Uterus (tissue), 4 donors: ENCODE data around the gene GRM5. TPM values are rescaled to one million over a fixed set of nuclear protein-coding genes. Genes with fewer than 3 reads are reported as not detected.

Source experiments
- DNase-seq, 2 donors: peaks; one replicate each; pipeline ENCODE4 v3.0.0-alpha.2; 2019 to 2020
- H3K27ac ChIP-seq, 2 donors: fragments of 200-600 bp; sonication (generic); 1 replicate in 1 of 2; 2 replicates in 1 of 2; pipeline ENCODE4 v1.5.1; 2016 to 2018
- H3K27me3 ChIP-seq, 2 donors: fragments of 200-600 bp; sonication (generic); one replicate each; pipeline ENCODE4 v1.5.1; 2018 to 2019; ENCODE audit warnings: control low read depth in 1 of 2
- H3K36me3 ChIP-seq, 2 donors: fragments of 200-600 bp; sonication (generic); one replicate each; pipeline ENCODE4 v1.5.1; 2019; ENCODE audit warnings: control low read depth in 1 of 2
- H3K4me1 ChIP-seq, 2 donors: fragments of 200-600 bp; sonication (generic); one replicate each; pipeline ENCODE4 v1.5.1; 2018 to 2019; ENCODE audit warnings: control low read depth in 1 of 2
- H3K4me3 ChIP-seq, 2 donors: fragments of 200-600 bp; sonication (generic); 1 replicate in 1 of 2; 2 replicates in 1 of 2; pipeline ENCODE4 v1.5.1; 2018 to 2019; ENCODE audit warnings: mild to moderate bottlenecking in 1 of 2
- H3K9me3 ChIP-seq, 2 donors: fragments of 200-600 bp; sonication (generic); one replicate each; pipeline ENCODE4 v1.5.1; 2019; ENCODE audit warnings: control low read depth in 1 of 2
- POLR2A ChIP-seq, 2 donors: fragments of 450-650 bp; IDR thresholded peaks; one replicate each; pipeline ENCODE4 v1.6.1; 2016; ENCODE audit warnings: antibody characterized with exemption in 2 of 2, mild to moderate bottlenecking in 1 of 2, moderate library complexity in 1 of 2
- intact Hi-C: fragments of 100-400 bp; cut with DNase I; formaldehyde crosslinking; loops from one replicate; pipeline ENCODE4 v1.15.1; 2023; ENCODE audit warnings: low total_unique reads
- total RNA-seq, 4 donors: library from RNA; depleted of rRNA in 3 of 4; stranded (reverse); fragments of >200 nt in 3 of 4; gene quantifications; one replicate each; pipeline versions ENCODE4 v1.1.0 to v1.2.4, GENCODE V29; 2014 to 2023
- TF ChIP-seq, protein P1 (sequence below), 4 experiments: fragments of 200-600 bp in 2 of 4; fragments of 450-650 bp in 2 of 4; sonication (generic) in 2 of 4; IDR thresholded peaks; one replicate each; pipeline ENCODE4 v1.5.1; 2016 to 2019; ENCODE audit warnings: antibody characterized with exemption in 4 of 4, mild to moderate bottlenecking in 2 of 4, moderate library complexity in 1 of 4
- donor health status: DM: yes; HTN: yes; CAD: no.

The GRM5 gene
- total RNA-seq, 4 donors from 2014 or later = under 0.01 to 2.2 TPM; not detected in 2

DNA sequence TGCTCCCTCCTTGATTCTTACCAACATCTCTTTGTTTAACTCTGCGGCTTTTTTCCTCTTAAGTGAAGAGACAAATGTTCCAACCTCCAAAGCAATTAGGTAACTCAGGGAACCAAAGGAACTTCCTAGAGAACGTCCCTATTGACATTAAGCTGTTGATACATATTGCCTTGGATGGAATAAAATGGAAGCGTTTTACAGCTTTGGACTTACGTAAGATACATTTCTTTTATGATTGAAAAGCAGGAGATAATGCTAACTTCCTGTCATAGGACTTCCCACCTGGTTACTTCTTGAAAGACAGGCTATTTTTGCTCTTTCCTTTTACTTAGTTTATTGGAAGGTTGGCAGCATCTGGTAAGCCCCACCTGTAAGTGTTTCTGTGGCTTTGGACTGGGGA lies 482.5 kb downstream of the GRM5 start:
- no peak overlapping the region for H3K4me3 ChIP-seq
- no peaks in the 10 kb centered on the region for H3K36me3 ChIP-seq
- intact Hi-C loops = no loop called here
- H3K27ac ChIP-seq = no peak overlapping the region
- TF ChIP-seq, protein P1, sequence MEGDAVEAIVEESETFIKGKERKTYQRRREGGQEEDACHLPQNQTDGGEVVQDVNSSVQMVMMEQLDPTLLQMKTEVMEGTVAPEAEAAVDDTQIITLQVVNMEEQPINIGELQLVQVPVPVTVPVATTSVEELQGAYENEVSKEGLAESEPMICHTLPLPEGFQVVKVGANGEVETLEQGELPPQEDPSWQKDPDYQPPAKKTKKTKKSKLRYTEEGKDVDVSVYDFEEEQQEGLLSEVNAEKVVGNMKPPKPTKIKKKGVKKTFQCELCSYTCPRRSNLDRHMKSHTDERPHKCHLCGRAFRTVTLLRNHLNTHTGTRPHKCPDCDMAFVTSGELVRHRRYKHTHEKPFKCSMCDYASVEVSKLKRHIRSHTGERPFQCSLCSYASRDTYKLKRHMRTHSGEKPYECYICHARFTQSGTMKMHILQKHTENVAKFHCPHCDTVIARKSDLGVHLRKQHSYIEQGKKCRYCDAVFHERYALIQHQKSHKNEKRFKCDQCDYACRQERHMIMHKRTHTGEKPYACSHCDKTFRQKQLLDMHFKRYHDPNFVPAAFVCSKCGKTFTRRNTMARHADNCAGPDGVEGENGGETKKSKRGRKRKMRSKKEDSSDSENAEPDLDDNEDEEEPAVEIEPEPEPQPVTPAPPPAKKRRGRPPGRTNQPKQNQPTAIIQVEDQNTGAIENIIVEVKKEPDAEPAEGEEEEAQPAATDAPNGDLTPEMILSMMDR (IDR thresholded peaks at IDR 0.05) = no peak
- TF ChIP-seq POLR2A (IDR thresholded peaks at IDR 0.05) = no peak
- no peak for DNase-seq
- no peaks in the 10 kb centered on the region for H3K9me3 ChIP-seq
- no peaks in the 10 kb centered on the region for H3K27me3 ChIP-seq
- H3K4me1 ChIP-seq = no peaks in the 10 kb centered on the region

- no peak for DNase-seq
- H3K27ac ChIP-seq = no peak overlapping the region
- no peaks in the 10 kb centered on the region for H3K36me3 ChIP-seq
- no peaks in the 10 kb centered on the region for H3K9me3 ChIP-seq
- no peaks in the 10 kb centered on the region for H3K4me1 ChIP-seq
- intact Hi-C loops = no loop called here
- no peak for TF ChIP-seq POLR2A (IDR thresholded peaks at IDR 0.05)
- TF ChIP-seq, protein P1 (IDR thresholded peaks at IDR 0.05) = no peak
- H3K4me3 ChIP-seq = no peak overlapping the region
- H3K27me3 ChIP-seq = no peaks in the 10 kb centered on the region
These were observed 486.3 kb downstream of the GRM5 start for GRCh38 chr11:88579466-88579865.

- intact Hi-C loops = no loop called here
- H3K27me3 ChIP-seq = no peaks in the 10 kb centered on the region
- TF ChIP-seq, protein P1 (IDR thresholded peaks at IDR 0.05) = no peak
- no peak for TF ChIP-seq POLR2A (IDR thresholded peaks at IDR 0.05)
- no peak overlapping the region for H3K4me3 ChIP-seq
- DNase-seq = no peak
- H3K9me3 ChIP-seq = no peaks in the 10 kb centered on the region
- no peaks in the 10 kb centered on the region for H3K4me1 ChIP-seq
- no peak overlapping the region for H3K27ac ChIP-seq
- H3K36me3 ChIP-seq = no peaks in the 10 kb centered on the region
These were observed 489.0 kb downstream of the GRM5 start for GRCh38 chr11:88576741-88577140.

GRCh38 chr11:88575916-88576315 lies 489.9 kb downstream of the GRM5 start:
- H3K4me3 ChIP-seq = no peak overlapping the region
- TF ChIP-seq, protein P1 (IDR thresholded peaks at IDR 0.05) = no peak
- TF ChIP-seq POLR2A (IDR thresholded peaks at IDR 0.05) = no peak
- H3K9me3 ChIP-seq = no peaks in the 10 kb centered on the region
- H3K27me3 ChIP-seq = no peaks in the 10 kb centered on the region
- H3K36me3 ChIP-seq = no peaks in the 10 kb centered on the region
- no peak for DNase-seq
- H3K27ac ChIP-seq = no peak overlapping the region
- intact Hi-C loops = no loop called here
- H3K4me1 ChIP-seq = no peaks in the 10 kb centered on the region

DNA sequence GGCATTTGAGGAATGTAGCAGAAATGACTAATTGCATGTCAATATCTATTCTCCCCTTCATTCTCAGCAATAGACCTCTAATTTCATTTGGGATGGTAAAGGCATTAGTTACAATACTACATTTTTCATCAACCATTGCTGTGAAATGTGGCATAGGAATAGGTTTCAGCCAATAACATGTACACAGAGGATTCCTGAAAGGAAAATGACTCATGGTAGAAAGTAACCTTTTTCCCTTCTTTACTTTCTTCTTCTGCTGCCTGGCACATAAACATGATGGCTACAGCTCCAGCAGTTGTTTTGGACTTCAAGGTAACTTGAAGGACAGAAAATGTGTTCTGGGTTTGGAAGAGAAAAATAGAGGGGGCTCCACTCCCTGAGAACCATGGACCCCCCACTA lies 496.4 kb downstream of the GRM5 start:
- intact Hi-C loops = no loop called here
- DNase-seq = no peak

More for the DNA sequence above, 496.4 kb downstream of the GRM5 start:
- Histone ChIP-seq H3K4me3 (no peak overlapping the region), H3K4me1 (no peaks in the 10 kb centered on the region), H3K9me3 (no peaks in the 10 kb centered on the region), H3K36me3 (no peaks in the 10 kb centered on the region), H3K27me3 (no peaks in the 10 kb centered on the region), H3K27ac (no peak overlapping the region)
- no peak for TF ChIP-seq POLR2A (IDR thresholded peaks at IDR 0.05)
- TF ChIP-seq, protein P1 (IDR thresholded peaks at IDR 0.05) = no peak
